Measurements from ENCODE around the gene ATP1B4.
A peak's percentile ranks its signal among the peaks of the same experiment; 100 is the strongest.

The ATP1B4 gene

DNA sequence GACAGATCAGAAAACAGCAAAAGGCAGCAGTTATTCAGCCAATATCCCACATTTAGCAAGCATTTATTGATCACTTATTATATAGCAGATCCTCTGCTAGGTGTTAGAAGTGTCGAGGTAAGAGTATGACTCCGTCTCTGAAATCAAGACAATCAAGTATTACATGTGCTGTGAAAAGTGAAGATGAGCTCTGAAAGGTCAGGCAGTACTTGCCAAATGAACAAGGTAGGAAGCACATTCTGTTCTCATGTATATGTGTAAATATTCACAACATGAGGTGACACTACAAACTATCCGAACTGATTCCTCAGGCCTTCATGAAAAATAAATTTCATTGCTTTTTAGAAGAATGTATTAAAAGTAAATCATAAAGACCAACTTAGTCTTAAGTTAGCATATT is 15.3 kb downstream of the ATP1B4 start:
- DNase-seq, result no peak

DNA sequence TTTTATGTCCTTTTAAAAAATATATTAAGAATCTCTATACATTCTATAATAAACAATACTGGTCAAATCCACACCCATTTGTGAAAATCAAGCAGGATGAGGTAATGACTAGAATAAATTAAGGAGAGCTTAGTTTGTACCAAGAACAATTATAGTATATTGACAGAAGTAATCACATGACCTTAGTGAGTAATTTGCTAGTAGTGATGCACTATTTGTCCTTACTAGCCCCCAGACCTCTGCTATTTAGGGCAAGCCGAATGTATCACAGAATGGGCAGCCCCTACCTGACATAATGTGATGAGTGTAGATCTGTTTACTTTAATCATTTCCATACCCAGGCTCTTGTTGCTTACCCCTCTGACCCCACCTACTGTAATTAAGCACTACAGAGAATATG is 15.8 kb downstream of the ATP1B4 start:
- DNase-seq, result peak; percentile 16

DNA sequence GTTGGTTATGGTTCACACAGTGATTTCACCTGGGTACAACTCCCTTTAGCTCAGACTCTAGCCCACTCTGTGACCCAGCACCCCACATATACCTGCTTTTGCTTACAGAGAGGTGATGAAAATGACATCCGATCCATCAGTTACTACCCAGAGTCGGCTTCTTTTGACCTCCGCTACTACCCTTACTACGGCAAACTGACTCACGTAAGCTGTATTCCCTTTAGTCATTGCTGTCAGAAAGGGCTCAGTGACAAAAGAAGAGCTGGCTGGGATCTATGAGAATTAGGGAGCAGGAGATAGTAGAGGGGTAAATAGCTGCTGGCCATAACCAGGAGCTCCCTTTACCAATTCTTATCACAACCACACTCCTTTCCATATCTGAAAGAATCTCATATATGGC is 16.7 kb downstream of the ATP1B4 start:
- no peak for DNase-seq

DNA sequence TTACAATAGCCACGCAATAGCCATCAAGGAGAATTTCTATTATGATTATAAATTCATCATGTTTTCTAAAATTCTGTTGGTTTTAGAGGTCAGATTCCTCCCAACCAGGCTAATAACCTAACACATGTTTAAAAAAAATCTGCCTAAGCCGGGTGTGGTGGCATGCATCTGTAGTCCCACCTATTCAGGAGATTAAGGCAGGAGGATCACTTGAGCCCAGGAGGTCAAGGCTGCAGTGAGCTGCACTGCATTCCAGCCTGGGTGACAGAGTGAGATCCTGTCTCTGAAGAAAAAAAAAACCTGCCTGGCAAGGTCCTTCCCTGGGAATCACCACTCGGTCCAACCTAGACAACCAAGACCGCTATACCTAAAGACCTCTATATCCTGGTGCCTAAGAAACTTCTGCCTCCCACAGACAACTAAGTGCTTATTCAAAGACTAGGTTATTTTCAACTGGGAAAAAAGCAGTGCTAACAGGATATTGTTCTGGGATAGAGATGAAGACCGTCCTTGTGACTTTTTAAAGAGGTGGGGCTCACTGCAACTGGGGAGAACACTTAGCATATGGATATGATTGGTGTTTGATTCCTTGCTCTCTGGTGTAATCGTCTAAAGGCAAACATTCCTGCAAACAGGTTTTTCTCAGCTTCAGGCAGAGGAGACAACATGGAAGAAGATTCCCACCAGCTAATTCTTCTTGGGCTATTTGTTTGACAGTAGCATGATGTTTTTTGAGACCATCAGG is 18.2 kb downstream of the ATP1B4 start:
- DNase-seq, result no peak

DNA sequence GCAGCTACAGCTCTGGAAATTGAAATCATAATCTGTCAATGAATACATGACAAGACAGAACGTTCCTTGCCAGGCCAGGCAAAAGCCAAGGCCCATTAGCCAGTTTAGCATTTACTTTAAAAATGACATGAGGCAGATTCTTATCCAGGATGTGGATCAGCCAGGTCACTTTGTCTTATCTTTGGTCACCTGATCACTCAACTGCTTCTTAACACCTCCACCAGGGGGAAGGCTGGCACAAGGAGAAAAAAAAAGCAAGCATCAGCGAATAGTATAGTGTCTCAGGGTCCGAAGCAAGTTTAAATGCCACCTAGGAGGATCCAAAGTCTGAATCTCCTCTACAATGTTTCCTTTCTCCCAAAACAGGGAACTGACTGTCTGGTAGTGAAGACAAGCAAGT is 18.8 kb downstream of the ATP1B4 start:
- DNase-seq, result peak; percentile 4

DNA sequence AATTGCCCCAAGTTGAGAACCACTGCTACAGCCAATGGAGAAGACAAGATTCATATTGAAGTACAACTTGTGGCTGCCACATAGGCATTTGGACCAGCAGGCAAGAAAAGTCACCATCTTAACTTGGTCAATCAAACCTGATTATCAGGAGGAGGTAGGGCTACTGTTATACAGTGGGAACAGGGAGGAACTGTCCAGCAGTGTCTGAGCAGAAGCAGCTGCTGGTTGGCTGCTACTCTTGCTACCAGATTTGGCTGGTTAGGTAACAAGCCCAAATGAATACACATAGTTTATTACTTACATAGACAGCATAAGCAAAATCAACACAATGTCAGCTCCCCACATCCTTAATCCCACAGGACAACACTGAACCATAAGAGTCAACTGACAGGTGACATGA is 39.4 kb downstream of the ATP1B4 start:
- DNase-seq, result no peak

DNA sequence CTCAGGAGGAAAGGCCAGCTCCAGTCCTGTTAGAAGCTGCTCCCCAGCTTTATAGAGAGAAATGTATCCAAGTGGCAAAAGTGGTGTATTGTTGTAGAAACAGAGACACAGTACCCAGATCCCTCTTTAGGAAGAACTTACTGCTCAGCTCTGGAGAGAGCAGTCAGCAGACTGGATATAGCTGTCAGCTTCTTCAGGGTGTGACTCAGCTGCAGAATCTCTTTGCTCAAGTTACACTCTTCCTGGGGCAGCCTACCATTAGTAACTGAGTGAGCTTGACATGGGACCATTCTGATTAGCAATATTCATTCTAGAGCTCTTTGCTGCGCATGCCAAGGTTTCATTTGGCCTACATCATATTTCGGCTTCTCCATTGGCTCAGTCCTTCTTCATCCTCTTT is 40.5 kb downstream of the ATP1B4 start:
- no peak for DNase-seq

DNA sequence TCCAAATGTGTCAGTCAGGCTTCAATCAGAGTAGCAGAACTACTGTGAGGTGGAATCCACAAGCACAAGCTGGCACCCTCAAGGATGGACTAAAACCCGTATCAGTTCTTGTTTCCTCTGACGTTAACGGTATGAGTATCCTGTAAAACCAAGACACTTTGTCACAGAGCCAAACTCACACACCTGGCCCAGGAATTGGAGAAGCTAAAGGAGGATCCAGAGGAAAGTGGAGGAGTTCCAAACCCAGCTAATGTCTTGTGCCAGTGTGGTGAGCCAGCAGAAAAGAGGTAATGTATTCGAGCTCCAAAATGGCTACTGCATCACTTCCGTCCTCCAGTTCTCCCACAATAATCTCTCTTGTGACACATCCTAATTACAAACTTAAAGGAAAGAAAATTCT is 44.7 kb downstream of the ATP1B4 start:
- no peak for DNase-seq

DNA sequence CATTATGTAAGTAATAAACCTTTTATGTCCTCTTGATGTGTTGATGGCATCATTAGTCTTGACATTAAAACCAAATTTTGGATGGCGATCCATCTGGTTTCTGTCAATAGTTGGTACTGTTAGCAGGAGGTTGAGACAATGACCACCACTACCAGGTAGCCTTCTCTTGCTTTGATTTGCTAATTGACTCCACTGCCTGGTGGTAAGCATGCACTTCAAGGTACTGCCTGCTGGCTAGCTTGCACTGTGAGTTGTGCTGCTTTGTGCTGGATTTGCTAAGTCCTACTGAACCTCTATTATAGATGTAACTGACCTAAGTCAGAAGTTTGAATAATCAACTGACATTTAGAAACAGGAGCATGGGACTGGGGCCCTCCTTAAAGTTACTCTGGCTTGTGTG is 46.3 kb downstream of the ATP1B4 start:
- no peak for DNase-seq

DNA sequence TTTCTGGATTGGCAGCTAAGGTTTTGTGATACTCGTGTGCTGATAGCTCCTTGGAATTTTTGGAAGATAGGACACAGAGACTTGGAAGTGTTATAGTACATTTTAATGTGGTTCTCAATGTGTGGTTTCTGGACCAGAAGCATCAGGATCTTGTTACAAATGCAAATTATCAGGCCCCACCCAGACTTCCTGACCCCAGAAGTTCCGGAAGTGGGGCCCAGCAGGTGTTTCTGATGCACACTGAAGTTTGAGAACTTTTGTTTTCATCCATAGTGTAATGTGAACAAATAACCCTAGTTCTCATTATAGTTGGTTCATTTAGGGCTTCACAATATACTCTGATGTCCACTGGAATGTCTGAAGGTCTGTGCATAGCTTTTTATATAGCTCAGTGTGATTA is 57.6 kb downstream of the ATP1B4 start:
- no peak for DNase-seq

DNA sequence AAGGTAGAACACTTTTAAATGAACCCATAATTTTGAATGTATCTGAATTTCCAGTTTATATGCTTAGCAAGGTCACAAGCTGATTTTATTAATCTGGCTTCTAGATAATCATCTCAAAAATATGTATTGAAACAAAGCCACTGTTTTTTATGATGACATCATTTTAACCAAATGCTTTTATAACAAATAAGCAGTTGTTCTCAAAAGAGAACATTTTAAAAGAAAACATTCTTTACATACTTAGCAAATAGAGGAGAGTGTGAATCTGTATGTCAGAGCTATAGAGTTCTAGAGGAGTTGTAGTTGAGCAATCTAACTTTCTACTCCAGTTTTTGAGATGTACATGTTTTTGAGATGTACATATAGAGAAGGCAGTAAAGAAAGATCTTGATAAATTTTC is 64.7 kb downstream of the ATP1B4 start:
- DNase-seq, result no peak

DNA sequence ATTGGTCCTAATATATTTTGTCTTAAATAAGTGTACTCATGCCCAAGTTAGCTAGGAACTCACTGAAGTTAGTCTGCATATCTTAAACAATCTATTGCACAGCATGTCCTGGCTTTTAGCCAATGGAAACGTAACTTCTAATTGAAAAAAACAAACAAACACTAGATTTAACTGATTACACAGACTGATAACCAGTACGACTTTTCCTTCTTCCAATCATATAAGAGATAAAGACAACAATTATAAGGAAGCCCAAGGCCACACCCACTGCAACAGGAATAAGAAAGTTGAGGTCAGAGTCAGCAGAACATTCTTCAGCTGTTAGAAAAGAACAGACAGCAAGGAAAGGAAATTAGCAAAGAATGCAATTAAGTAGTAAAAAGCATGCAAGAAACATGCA is 66.4 kb downstream of the ATP1B4 start:
- DNase-seq, result no peak

DNA sequence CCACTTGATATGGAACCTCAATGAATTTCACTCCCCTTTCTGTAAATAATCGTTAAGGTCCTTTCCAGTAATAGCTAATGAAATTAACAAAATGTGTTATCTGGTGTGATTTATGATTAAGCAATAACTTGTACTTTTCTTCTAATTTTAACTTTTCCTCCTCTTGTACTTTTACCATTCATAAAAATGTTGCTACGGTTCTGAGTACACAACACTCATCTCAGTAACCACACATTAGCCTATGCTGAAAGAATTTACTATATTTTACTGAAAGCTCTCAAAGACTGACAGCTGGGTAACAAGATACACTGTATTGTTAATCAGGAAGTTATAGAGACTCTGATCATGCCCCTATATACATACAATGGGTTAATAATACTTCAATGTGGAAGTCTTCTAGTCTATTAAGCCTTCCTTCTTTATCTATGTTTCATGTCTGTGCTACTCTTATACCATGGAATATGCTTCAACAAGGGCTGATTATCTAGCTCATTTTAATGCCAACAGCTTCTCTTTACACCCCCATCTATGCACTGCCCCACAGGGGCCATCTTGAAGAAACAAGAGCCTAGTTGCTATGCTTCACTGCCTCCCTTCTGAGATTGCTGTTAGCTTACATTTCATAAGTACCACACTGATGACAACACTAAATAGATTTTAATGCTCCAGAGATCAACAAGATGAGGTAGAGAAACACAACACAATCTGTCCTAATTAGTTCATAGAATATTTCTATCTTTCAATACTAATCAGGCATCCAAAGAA is 68.1 kb downstream of the ATP1B4 start:
- DNase-seq, result no peak
